Ectodermal cell (in vitro differentiated cells): ENCODE data around the gene LRRC8D.

Source experiments
- H3K27ac ChIP-seq: 2 replicates; pipeline ENCODE4 v1.7.0; 2013; ENCODE audit warnings: mild to moderate bottlenecking, low read depth, low read length; ENCODE audit not compliant: insufficient read depth, poor library complexity, severe bottlenecking
- H3K27me3 ChIP-seq: 2 replicates; pipeline ENCODE4 v1.7.0; 2013; ENCODE audit warnings: mild to moderate bottlenecking, low read length; ENCODE audit not compliant: insufficient read depth, control insufficient read depth, poor library complexity, severe bottlenecking
- H3K36me3 ChIP-seq: one replicate; pipeline ENCODE4 v1.7.0; 2013; ENCODE audit warnings: low read length; ENCODE audit not compliant: control insufficient read depth, insufficient read depth
- H3K4me1 ChIP-seq: one replicate; pipeline ENCODE4 v1.7.0; 2013; ENCODE audit warnings: low read length; ENCODE audit not compliant: control insufficient read depth, insufficient read depth
- H3K4me3 ChIP-seq: 2 replicates; pipeline ENCODE4 v1.7.0; 2013; ENCODE audit warnings: low read depth, low read length, control low read depth; ENCODE audit not compliant: insufficient read depth
- H3K9me3 ChIP-seq: 2 replicates; pipeline ENCODE4 v1.7.0; 2013; ENCODE audit warnings: mild to moderate bottlenecking, low read length, moderate library complexity; ENCODE audit not compliant: control insufficient read depth
- WGBS, 2 experiments: methylation state at CpG; one replicate each; pipeline ENCODE4 v1.1.7; 2013; ENCODE audit warnings: missing lambda C conversion rate in 2 of 2; 5-methylcytosine and 5-hydroxymethylcytosine counted together

Gene LRRC8D

DNA sequence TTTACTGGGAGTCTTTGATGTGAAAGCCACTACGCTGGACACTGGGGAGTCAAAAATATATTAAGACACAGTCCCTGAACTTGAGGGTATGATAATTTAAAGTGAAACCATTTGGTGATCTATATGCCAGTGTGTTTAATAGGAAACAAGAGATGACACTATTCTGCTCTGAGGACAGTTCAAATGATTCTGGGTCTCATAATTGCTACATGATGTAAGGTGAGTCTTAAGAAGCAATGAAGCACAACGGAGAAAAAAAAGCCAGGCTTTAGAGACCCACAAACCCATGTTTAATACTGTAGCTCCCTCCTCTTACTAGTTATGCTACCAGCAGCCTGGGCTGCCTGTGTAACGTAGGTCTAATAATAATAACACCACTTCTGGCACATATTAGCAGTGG is 14.2 kb upstream of the LRRC8D start:
- H3K9me3 ChIP-seq = no peaks in the 10 kb centered on the region
- no peaks in the 10 kb centered on the region for H3K27me3 ChIP-seq
- no peaks in the 10 kb centered on the region for H3K36me3 ChIP-seq
- H3K27ac ChIP-seq = no peak overlapping the region
- 93% methylated on average over 3 of the region's 3 CpGs for WGBS, 2 experiments
- peaks cover 19% of the 10 kb centered on the region for H3K4me1 ChIP-seq
- H3K4me3 ChIP-seq = no peak overlapping the region

- Histone ChIP-seq H3K27me3 (no peaks in the 10 kb centered on the region), H3K4me3 (no peak overlapping the region), H3K27ac (no peak overlapping the region), H3K9me3 (no peaks in the 10 kb centered on the region), H3K36me3 (no peaks in the 10 kb centered on the region), H3K4me1 (peaks cover 12% of the 10 kb centered on the region)
- 86 to 94% methylated on average over 2 of the region's 2 CpGs for whole genome bisulfite sequencing, 2 experiments
Observed at GRCh38 chr1:89807503-89807902, 13.3 kb upstream of the LRRC8D start.

DNA sequence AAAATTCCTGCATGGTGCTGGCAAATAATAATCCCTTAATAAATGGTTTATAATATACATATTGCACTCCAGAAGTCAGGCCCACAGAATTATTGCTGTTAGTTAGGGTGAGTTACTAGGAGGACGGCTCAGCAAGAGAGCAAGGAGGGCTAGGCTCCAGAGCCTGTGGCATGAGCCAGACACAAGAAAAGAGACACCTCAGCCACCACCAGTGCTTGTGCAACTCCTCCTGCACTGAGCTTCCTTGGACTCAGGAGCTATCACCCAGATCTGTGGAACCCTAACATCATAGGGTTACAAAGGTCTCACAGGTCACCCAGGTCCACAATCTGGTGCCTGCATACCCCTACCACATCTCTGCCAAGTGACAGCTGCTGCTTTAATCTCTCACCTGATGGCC is 12.8 kb upstream of the LRRC8D start:
- Histone ChIP-seq H3K27ac (no peak overlapping the region), H3K36me3 (no peaks in the 10 kb centered on the region), H3K27me3 (no peaks in the 10 kb centered on the region), H3K4me1 (peaks cover 11% of the 10 kb centered on the region), H3K4me3 (no peak overlapping the region), H3K9me3 (no peaks in the 10 kb centered on the region)
- WGBS, 2 experiments = 90 to 93% methylated on average over 1 of the region's 1 CpG

- Histone ChIP-seq H3K27ac (no peak overlapping the region), H3K36me3 (no peaks in the 10 kb centered on the region), H3K4me3 (no peak overlapping the region), H3K4me1 (peaks cover 11% of the 10 kb centered on the region), H3K9me3 (no peaks in the 10 kb centered on the region), H3K27me3 (no peaks in the 10 kb centered on the region)
- WGBS, 2 experiments = 28 to 32% methylated on average over 5 of the region's 5 CpGs
Observed at GRCh38 chr1:89808441-89809117, 12.3 kb upstream of the LRRC8D start.

GRCh38 chr1:89809556-89809955 is 11.3 kb upstream of the LRRC8D start:
- Histone ChIP-seq H3K36me3 (no peaks in the 10 kb centered on the region), H3K4me1 (peaks cover 11% of the 10 kb centered on the region)
- WGBS, 2 experiments = 93 to 97% methylated on average over 3 of the region's 3 CpGs

GRCh38 chr1:89810302-89810701 is 10.5 kb upstream of the LRRC8D start:
- no peaks in the 10 kb centered on the region for H3K9me3 ChIP-seq
- H3K27me3 ChIP-seq = no peaks in the 10 kb centered on the region
- H3K4me1 ChIP-seq = peaks cover 11% of the 10 kb centered on the region
- H3K36me3 ChIP-seq = no peaks in the 10 kb centered on the region
- no peak overlapping the region for H3K4me3 ChIP-seq
- WGBS, 2 experiments = 80 to 84% methylated on average over 1 of the region's 1 CpG
- H3K27ac ChIP-seq = no peak overlapping the region

More at GRCh38 chr1:89809556-89809955, 11.3 kb upstream of the LRRC8D start:
- Histone ChIP-seq H3K27me3 (no peaks in the 10 kb centered on the region), H3K4me3 (no peak overlapping the region), H3K27ac (no peak overlapping the region), H3K9me3 (no peaks in the 10 kb centered on the region)

DNA sequence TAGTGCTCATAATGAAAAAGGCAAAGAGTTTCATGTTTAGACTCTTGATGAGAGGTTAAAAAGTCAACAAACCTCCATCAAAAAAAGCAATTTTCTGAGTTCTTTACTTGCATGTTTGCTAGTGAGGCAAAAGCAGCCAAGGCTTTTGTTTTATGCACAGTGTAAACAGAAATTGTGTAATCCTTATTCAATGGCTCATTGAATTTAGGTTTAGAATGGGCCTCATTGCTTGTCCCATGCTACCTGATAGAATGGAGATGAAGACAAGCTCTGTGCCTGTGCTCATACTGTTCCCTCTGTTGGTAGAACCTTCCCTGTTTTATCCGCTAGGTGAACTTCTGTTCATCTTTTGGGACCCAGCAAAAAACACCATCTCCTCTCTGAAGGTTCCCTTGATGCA is 10.0 kb upstream of the LRRC8D start:
- no peak overlapping the region for H3K27ac ChIP-seq
- no peaks in the 10 kb centered on the region for H3K27me3 ChIP-seq
- peaks cover 11% of the 10 kb centered on the region for H3K4me1 ChIP-seq
- no peak overlapping the region for H3K4me3 ChIP-seq
- WGBS, 2 experiments = 95 to 100% methylated on average over 1 of the region's 1 CpG
- H3K36me3 ChIP-seq = no peaks in the 10 kb centered on the region
- no peaks in the 10 kb centered on the region for H3K9me3 ChIP-seq

DNA sequence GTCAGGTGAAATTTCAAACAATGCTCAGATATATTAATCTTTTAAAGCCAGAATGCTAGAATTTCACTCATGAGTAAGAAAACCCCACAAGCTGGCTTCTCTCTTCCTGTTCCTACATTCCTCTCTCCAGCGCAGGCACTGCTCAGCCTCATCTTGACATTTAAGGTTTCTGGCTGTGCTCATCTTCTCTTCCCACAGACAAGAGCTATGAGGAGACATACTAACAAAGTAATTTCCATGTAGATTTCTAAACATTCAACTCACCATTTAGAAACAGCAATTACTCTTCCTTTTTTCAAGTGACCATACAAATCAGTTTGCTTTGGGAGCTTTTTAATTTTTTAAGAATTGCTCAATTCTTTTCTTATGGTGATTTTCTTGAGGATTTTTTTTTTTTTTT is 7.8 kb upstream of the LRRC8D start:
- Histone ChIP-seq H3K36me3 (no peaks in the 10 kb centered on the region), H3K4me3 (no peak overlapping the region), H3K27ac (no peak overlapping the region), H3K27me3 (no peaks in the 10 kb centered on the region), H3K9me3 (no peaks in the 10 kb centered on the region), H3K4me1 (peaks cover 11% of the 10 kb centered on the region)
- WGBS, 2 experiments = 78 to 79% methylated on average over 1 of the region's 1 CpG

DNA sequence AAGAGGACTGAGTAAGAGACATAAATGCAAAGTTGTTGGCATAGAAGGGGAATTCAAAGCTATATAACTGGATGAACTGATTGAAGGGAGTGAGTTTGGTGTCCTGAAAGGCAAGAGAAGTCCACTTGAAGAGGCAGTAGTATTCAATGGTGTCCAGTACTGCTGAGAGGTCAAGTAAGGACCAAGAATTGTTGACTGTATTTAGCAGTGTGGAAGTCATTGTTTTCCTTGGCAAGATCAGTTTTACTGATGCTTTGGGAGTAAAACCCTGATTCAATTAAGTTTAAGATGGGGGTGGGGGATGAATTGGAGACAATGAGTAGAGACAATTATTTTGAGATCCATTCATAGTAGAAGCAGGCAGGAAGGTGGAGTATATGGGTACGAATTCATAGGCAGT is 5.8 kb upstream of the LRRC8D start:
- peaks cover 9% of the 10 kb centered on the region for H3K27me3 ChIP-seq
- no peaks in the 10 kb centered on the region for H3K9me3 ChIP-seq
- H3K27ac ChIP-seq = no peak overlapping the region
- WGBS, 2 experiments = 95% methylated on average over 1 of the region's 1 CpG; no CpG with 5 or more reads in 1 of the 2 experiments
- H3K4me3 ChIP-seq = no peak overlapping the region
- no peaks in the 10 kb centered on the region for H3K4me1 ChIP-seq
- H3K36me3 ChIP-seq = no peaks in the 10 kb centered on the region

DNA sequence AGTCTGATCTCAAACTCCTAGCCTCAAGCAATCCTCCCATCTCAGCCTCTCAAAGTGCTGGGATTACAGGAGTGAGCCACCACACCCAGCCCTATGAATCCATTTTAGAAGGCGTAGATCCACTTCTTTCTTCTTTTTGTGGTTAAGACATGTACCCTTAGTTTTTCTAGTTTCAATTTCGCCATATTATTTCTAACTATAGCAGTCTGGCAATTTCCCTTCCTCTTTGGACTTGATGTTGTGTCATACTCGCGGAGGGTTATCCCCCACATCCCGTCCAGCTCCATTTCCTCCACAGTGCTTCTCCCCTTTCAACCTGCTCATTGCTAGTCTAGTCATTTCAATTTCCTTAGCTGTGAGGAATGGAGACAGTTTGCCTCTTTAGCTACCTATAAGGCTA is 5.2 kb upstream of the LRRC8D start:
- H3K36me3 ChIP-seq = no peaks in the 10 kb centered on the region
- peaks cover 11% of the 10 kb centered on the region for H3K27me3 ChIP-seq
- peaks cover 3% of the 10 kb centered on the region for H3K4me1 ChIP-seq
- H3K9me3 ChIP-seq = no peaks in the 10 kb centered on the region
- WGBS, 2 experiments = 89 to 93% methylated on average over 5 of the region's 5 CpGs
- no peak overlapping the region for H3K27ac ChIP-seq
- H3K4me3 ChIP-seq = no peak overlapping the region
